ENCODE measurements around the gene PDE6B.

- no peak for TF ChIP-seq POLR2AphosphoS5 (IDR thresholded peaks at IDR 0.05)
- TF ChIP-seq CTCF (IDR thresholded peaks at IDR 0.05) = no peak
- no peak for TF ChIP-seq EP300 (IDR thresholded peaks at IDR 0.05)
Observed at GRCh38 chr4:646460-646859, 21.1 kb downstream of the PDE6B start.
